Adipose tissue (tissue), 3 donors: ENCODE data around the gene COL18A1. TPM values are rescaled to one million over a fixed set of nuclear protein-coding genes. Genes with fewer than 3 reads are reported as not detected.
"Not testable (repeated sequence)": the region's sequence is repeated elsewhere in the genome, so short reads cannot be mapped to it uniquely, and the experiment has no call there.

Experiments used
- H3K27ac ChIP-seq: one replicate; pipeline ENCODE4 v1.5.1; 2013; ENCODE audit warnings: low read depth, low read length
- WGBS, 3 donors: extraction: QIAGEN DNeasy Blood & Tissue Kit; methylation state at CpG; one replicate each; pipeline ENCODE4 v1.1.7; 2013; 5-methylcytosine and 5-hydroxymethylcytosine counted together
- polyA plus RNA-seq, 3 donors: library from polyadenylated mRNA; stranded (reverse); fragments of 200-250 nt; gene quantifications; one replicate each; pipeline ENCODE4 v1.2.3, GENCODE V29; 2013
- donor health status: healthy with polysubstance abuse.
- donor health status: Bipolar disorder and iron deficiency.
- donor health status: healthy.

COL18A1 gene
- polyA plus RNA-seq, 3 donors, result 42.2 to 93.6 (median 50.6) TPM

DNA sequence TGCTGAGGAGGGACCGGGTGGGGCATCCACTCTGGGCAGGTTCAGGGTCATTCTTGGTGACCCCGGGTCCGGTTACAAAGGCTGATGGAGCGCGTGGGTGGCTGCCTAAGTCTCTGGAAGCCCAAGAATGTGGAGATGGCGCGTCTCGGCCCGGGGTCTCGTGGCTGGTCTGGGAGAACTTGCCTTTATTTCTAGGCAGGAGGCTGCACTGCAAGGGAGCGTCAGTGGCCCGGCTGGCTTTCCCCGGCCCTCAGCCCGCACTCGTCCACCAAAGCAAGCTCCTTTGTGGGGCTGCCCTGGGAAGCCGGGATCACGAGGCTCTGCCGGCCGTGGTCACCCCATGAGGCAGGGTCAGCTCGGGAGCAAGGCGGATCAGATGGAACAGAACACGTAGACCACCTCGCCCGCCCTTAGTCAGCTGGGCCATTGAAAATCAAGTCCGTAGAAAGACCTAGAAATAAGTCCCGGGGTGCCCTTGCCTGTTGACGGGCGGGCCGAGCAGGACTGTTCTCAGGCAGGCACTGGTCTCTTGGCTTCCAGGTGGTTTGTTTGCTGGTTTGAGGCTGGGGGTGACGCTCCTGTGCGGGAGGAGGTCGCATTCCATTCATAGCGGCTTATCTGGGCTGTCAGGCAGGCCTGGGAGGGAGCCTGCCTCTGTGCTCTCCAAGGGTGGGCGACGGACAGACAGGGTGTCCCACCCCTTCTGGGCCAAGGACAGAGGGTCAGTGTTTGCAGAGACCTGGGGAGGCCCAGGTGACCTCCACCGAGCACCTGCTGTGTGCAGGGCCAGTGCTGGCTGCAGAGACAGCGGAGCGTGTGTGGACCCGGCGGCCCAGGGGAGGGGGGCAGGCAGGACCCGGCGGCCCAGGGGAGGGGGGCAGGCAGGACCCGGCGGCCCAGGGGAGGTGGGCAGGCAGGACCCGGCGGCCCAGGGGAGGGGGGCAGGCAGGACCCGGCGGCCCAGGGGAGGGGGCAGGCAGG is 25.8 kb downstream of the COL18A1 start:
- H3K27ac ChIP-seq, result no peak overlapping the region
- 32 to 82% (median 77%) methylated on average over 36 to 44 of the region's 48 CpGs for WGBS, 3 donors

DNA sequence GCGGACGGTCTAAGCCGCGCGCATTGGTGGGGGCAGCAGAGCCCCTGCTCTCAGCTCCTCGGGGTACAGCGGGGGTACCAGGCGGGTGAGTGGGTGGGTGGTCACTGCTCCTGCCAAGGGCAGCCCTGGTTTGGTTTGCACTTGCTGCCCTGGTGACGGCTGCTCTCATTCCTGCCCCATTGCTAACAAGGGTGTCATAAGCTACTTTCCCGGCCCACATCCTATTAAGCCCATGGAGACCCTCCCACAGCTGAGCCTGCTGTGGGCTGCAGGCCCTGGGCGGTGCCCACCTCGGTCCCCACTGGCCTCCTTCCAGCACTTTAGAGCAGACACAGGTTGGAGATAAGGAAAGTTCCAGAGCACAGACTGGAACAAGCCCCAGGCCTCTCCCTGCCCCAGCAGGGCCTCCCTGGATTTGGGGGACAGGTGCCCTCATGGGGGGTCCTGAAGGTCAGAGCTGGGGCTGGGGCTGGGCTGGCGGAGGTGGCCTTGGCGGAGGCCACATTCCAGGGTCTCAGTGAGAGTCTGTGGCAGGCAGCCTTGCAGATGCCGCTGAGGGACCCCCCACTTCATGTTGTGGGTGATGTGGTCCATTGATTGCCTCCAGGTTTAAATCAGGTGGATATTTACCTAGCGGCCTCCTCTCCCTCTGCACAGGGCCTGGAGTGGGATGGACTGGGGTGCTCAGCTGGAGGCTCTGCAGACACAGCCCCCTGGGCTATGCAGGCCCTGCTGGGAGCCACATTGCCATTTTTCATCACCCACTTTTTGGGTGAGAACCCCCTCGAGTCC is 27.0 kb downstream of the COL18A1 start:
- WGBS, 3 donors, result 64 to 90% (median 88%) methylated on average over 17 of the region's 17 CpGs
- no peak overlapping the region for H3K27ac ChIP-seq

DNA sequence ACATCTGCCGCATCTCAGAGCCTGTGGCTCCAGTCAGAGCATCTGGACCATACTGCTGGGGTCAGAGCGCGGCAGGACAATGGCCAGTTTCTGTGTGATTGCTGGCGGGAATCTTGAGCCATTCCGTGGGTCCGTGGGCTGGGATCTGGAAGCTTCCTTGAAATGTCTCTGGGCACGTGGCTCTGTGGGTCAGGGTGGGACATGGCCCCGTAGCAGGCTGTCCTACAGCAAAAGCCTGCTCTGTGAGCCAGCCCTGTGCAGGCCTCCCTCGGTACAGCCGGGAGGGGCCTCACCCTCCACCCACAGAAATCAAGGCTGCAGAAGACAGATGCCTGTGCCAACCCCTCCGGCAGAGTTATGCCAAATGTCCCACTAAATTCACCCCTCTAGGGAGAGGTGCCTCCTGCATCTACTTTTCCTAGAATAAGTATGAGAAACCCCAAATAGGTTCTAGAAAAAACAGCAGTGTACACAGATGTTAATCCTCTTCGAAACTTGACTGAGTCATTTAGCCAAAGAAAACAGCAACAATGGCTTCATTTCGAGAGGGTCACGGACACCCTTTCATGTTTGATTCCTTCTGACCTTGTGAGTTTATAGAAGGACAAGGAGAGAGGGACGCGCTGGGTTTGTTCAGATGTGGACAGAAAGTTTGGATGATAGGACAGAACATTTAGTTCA is 27.8 kb downstream of the COL18A1 start:
- WGBS, 3 donors, result 50 to 63% (median 61%) methylated on average over 16 of the region's 16 CpGs
- H3K27ac ChIP-seq, result no peak overlapping the region

DNA sequence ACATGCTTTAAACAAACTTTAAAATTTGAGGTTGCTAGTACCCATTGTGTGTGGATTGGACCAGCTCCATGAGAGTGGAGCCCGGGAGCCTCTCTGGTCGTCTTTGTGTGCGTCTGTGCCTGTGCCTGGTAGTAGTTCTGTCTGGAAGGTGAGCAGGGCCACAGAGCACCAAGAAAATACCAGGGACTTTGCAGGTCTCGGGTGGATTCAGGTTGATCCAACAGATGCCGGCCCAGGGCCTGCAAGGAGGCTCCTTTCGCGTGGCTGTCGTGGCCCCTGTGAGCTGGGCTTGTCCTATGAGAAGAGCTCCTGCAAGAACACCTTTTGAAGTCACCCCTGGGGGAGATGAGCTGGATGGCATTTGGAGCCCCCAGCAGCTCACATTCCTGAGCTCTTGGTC is 28.3 kb downstream of the COL18A1 start:
- H3K27ac ChIP-seq, result no peak overlapping the region
- WGBS, 3 donors, result 74 to 90% (median 86%) methylated on average over 8 of the region's 8 CpGs

DNA sequence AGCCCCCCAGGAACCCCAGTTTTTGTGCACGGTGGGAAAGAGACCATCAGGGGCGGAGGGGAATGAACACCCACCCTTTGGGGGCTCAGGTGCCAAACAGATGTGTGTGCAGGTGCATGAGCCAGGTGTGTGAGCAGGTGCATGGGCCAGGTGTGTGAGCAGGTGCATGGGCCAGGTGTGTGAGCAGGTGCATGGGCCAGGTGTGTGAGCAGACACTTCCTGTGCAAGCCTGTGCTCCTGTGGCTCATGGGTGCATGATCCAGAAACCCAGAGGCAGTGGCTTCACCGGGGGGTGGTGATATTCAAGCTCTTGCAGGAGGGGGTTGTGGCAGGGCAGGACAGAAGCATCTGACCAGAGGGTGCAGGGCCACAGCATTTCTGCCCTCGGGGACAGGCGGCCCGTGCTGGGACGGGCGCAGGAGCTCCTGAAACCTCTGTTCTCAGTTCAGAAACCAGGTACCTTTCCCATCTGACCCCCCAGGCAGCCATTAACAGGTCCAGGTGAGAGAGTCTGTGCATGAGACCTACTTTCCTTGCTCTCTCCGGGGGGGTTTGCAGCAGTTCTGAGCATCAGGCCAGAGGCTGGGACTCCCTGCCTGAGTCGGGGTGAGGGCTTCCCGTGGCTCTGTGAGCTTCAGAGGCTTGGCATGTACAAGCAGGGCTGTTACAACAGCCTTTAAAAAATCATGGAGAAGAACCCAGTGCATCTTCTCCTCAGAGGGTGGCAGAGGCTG is 29.1 kb downstream of the COL18A1 start:
- WGBS, 3 donors, result 60 to 85% (median 77%) methylated on average over 11 of the region's 11 CpGs
- H3K27ac ChIP-seq, result no peak overlapping the region

DNA sequence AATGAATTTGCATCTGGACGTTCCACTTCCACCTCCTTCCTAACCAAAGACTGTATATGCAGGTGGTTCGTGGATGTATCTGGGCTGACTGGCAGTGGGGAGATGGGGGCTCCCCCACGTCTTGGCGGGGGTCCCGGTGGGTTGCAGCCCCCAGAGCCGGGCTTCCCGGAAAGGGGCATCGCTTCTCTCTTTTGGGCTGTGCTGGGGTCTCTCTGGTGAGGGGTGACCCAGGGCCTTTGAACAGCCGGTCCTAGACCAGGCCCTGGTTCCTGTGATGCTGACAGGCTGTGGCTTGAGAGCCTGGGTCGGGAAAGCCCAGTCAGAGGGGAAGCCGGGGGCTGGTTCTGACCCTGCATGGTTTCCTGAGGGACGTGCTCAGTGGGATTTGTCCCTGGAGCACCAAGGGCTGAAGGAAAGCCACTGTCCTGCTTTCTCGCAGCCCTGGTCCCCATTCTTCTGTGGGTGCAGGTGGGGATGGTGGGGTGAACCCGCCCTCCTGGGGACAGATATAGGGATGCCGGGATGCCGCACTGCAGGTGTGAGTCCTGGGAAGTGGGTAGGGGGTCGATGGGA is 29.8 kb downstream of the COL18A1 start:
- no peak overlapping the region for H3K27ac ChIP-seq

DNA sequence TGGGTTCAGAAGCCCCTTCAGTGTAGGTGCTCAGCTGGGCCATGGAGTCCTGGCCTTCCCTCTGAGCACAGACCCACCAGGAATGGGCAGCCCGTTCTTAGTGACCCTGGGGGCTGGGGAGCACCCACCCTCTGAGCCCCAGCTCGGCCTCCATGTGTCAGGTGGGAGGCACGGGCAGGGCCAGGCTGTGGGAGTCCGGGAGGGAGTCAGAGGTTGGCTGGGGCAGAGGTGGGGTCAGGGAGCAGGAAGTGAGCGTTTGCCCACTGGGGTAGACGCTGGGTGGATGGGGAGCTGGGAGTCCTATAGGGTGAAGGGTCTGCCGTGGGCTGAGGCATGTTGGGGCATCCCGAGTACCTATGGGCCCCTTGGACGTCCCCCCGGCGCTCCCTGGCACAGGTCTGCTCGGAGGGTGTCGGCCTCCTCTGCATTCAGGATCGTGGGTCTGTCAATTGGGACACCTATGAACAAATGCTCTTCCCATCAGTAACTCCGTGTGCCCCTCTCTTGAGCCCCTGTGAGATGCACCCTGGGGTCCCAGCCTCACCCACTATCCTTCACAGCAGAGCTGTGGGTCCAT is 30.5 kb downstream of the COL18A1 start:
- 67 to 85% (median 82%) methylated on average over 14 to 15 of the region's 15 CpGs for WGBS, 3 donors
- H3K27ac ChIP-seq, result no peak overlapping the region

More for the DNA sequence above, 29.8 kb downstream of the COL18A1 start:
- 61 to 75% (median 70%) methylated on average over 16 to 17 of the region's 17 CpGs for WGBS, 3 donors

DNA sequence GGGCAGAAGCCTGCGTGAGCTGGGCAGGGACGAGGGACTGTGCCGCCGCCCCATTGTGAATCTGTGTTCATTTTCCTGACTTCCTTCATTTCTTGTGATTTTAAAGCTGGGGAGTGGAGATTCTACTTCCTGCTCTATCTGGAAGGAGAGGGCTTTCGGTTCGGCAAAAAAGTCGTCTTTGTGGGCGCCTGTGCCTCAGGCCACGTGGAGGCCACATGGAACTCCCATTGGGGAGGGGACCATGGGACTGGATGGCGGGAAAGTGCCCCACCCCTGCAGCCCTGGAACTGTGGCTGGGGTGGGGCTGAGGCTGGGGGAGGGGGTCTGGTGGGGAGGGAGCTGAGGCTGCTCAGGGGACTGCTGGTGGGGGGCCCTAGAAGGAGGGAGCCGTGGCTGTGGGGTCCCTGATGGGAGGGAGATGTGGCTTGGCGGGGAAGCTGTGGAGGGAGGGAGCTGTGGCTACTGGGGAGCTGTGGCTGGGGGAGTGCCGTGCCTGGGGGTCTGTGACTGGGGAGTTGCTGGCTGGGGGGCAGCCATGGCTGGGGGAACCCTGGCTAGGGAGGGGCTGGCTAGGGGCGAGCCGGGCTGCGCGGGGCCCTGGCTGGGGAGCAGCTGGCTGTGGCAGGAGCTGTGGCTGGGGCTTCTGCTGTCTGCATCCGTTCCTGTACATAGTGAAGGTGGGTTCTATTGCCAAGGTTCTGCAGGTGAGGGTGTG is 31.5 kb downstream of the COL18A1 start:
- no peak overlapping the region for H3K27ac ChIP-seq
- 54% methylated on average over 13 to 18 of the region's 18 CpGs for WGBS, 3 donors

DNA sequence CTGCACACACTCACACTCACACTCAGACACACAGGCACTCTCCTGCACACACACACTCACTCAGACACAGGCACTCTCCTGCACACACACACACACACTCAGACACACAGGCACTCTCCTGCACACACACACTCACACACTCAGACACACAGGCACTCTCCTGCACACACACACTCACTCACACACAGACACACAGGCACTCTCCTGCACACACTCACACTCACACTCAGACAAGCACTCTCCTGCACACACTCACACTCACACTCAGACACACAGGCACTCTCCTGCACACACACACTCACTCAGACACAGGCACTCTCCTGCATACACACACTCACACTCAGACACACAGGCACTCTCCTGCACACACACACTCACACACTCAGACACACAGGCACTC is 32.9 kb downstream of the COL18A1 start:
- not testable (repeated sequence) for H3K27ac ChIP-seq

DNA sequence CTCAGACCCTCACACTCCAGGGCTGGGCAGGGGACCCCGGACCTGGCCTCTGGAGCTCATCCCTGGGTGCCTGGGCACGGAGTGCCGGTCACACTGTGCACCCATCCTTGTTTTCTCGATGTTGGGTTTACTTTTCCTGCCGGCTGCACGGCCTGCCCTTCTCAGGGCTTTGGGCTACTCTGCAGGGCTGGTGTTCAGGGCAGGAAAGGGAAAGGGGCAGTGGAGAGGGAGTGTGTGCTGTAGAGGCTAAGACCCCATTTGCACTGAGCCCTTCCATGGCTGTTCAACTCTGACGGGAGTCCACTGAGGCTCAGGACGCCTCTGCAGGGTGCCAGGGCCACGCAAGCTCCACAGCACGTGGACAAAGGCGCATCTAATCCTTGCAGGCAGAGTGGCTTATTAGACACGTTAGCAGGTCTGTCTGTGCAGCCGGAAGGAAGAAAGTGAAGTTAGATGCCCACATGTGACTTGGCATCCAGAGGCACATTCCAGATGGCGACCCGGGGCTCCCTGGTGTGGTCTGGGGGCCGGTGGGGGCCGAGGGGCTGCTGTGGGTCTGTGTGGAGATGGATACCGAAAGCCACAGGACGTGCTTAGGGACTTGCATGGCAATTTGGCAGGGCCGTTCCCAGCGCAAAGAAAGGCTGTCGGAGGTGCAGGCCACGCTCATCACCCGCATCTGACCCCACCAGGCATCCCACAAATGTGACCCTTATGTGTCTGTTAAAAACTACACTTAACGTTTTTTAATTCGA is 33.6 kb downstream of the COL18A1 start:
- 52 to 58% (median 54%) methylated on average over 26 of the region's 26 CpGs for WGBS, 3 donors
- H3K27ac ChIP-seq, result peak overlapping the region; percentile 19

DNA sequence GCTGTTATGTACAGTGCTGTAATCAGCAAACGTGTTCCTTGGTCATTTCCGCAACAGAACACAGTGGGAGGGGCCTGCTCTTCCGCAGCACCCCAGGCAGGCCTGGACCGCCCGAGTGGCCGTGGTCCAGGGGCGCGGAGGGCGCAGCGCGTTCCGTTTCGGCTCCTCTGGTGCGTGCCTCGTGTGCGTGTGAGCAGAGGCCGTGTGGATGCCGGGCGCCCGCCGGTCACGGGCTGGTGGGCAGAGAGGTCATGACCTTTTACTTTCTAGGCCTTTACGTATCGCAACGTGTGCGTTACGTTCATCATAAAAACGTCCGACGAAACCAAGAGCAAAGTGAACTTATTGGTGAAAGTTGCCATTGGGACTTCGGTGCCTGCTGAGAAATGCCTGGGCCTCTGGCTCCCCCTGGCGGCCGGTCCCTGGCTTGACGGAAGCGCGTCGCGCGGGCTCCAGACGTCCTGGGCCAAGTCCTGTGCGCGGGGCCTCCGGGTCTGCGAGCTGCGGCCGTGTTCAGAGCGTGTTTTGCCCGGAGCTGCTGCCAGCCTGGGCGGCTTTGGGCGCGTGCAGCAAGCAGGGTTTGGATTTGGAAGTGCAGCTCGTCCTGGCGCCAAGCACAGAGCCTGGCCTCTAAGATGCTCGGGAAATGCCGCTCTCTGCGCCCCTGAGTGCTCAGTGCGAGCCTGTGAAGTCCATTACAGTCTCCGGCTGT is 34.4 kb downstream of the COL18A1 start:
- H3K27ac ChIP-seq, result peak overlapping the region; percentile 19
- 10 to 18% (median 14%) methylated on average over 57 to 58 of the region's 58 CpGs for WGBS, 3 donors

DNA sequence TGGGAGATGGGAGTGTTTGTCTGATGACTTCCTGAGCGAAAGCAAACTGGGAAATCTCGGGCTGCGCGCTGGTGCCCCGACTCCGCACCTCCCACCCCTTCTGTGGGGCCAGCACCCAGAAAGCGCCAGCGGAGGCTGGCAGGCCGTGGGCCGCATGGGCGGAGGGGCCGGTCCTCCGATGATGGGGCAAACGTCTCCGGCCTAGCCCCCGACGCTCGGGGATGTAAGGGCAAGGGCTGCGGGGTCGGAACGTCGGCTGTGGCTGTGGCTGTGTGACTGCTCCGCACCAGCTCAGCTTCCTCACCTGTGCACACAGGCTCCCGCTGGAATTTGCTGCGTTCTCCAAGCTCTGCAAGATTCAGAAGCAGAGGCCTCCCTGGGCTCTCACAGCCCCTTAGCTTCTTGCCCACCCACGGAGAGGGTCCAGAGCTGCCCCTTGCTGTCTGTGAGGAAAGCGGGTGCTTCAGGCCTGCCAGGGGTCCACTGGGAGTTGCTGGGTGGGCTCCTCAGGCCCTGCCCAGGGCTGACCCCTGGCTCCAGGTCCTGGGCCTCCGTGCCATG is 35.0 kb downstream of the COL18A1 start:
- WGBS, 3 donors, result 85 to 93% (median 90%) methylated on average over 28 of the region's 28 CpGs
- H3K27ac ChIP-seq, result no peak overlapping the region

DNA sequence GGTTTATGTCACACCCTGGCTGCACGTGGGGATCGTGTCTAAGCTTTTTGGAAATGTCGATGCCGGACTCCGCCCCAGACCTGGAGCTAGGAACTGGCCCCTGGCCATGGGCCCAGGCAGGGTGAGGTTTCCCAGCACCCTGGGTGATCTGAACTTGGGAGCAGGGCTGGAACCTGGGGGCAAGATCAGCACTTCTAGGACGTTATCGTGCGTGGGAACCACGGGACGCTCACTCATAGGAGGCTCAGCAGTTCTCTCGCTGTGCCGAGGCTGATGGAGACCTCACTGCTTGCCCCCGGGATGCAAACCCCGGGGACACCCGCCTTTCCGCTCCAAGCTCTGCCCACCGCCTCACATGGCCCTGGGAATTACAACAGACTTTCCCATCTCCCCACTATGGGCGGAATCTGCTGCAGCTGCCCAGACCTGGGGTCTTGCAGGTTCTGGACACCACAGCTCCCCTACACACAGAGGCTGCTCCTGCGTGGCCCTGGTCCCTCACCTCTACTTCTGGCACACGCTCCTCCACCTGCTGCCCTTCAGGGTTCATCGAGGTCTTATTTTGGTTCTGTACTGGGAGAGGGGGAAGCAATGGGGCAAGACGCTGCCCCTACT is 35.9 kb downstream of the COL18A1 start:
- H3K27ac ChIP-seq, result no peak overlapping the region
- 82 to 91% (median 88%) methylated on average over 22 of the region's 22 CpGs for WGBS, 3 donors

DNA sequence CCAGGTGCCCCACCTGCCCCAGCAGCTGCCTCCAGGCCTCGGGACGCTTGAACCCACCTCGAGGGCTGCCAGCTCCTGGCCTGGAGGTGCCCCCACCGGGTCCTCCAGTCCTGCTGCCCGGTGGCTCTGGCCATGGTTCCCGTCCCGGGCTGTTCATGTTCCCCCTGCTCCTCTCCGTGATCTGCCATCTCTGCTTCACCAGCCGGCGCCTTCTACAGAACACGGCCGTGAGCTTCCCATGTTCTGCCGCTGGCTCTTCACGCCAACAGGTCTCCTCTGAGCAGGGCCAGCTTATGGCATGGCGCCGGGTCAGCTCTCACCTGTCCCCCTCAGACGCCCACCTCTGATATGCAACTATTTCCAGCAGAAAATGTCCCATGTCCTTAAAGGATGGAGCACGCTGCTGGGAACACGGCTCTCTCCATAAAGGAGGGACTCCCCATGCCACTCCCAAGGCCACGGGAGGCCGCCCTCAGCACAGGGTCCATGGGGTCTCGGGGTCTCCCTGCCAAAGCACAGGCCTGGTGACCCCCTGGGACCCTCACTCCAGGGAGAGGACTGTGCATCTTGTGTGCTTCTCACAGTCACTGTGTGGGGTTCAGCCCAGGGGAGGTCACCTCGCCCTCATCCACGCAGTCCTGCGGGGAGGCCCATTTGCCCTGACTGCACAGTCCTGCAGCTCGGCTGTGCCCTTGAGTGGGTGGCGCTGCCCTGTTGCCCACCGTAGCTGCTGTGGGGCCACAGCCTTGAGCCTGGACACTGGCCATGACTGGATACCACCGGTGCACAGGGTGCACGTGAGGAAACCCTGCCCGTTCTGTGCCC is 36.7 kb downstream of the COL18A1 start:
- 83 to 94% (median 94%) methylated on average over 31 of the region's 31 CpGs for WGBS, 3 donors
- H3K27ac ChIP-seq, result no peak overlapping the region
